ENCODE data around the gene PLXNA4.

The PLXNA4 gene

GRCh38 chr7:132140341-132140740 is 435.9 kb downstream of the PLXNA4 start:
- POLR2A ChIA-PET: no interaction called here
- no peak for DNase-seq (ENCODE audit: extremely low spot score)
- CTCF ChIA-PET: no interaction called here
- TF ChIP-seq CTCF (IDR thresholded peaks at IDR 0.05; ENCODE audit: control extremely low read depth, extremely low read depth, low read depth, missing control alignments): no peak

GRCh38 chr7:132138817-132139216 is 437.5 kb downstream of the PLXNA4 start:
- POLR2A ChIA-PET: no interaction called here
- DNase-seq (ENCODE audit: extremely low spot score): no peak
- CTCF ChIA-PET: no interaction called here
- TF ChIP-seq CTCF (IDR thresholded peaks at IDR 0.05; ENCODE audit: control extremely low read depth, extremely low read depth, low read depth, missing control alignments): no peak

GRCh38 chr7:132137681-132138080 is 438.6 kb downstream of the PLXNA4 start:
- CTCF ChIA-PET: no interaction called here
- POLR2A ChIA-PET: no interaction called here
- TF ChIP-seq CTCF (IDR thresholded peaks at IDR 0.05; ENCODE audit: control extremely low read depth, extremely low read depth, low read depth, missing control alignments): no peak
- DNase-seq (ENCODE audit: extremely low spot score): no peak

GRCh38 chr7:132135746-132136385 is 440.4 kb downstream of the PLXNA4 start:
- TF ChIP-seq CTCF (IDR thresholded peaks at IDR 0.05; ENCODE audit: control extremely low read depth, extremely low read depth, low read depth, missing control alignments): no peak
- ChIA-PET CTCF (no interaction called here), POLR2A (no interaction called here)
- no peak for DNase-seq (ENCODE audit: extremely low spot score)

GRCh38 chr7:132134814-132135445 is 441.3 kb downstream of the PLXNA4 start:
- no peak for TF ChIP-seq CTCF (IDR thresholded peaks at IDR 0.05; ENCODE audit: control extremely low read depth, extremely low read depth, low read depth, missing control alignments)
- POLR2A ChIA-PET: no interaction called here
- CTCF ChIA-PET: no interaction called here
- no peak for DNase-seq (ENCODE audit: extremely low spot score)

GRCh38 chr7:132133501-132133900 is 442.8 kb downstream of the PLXNA4 start:
- ChIA-PET POLR2A (no interaction called here), CTCF (no interaction called here)
- no peak for DNase-seq (ENCODE audit: extremely low spot score)
- TF ChIP-seq CTCF (IDR thresholded peaks at IDR 0.05; ENCODE audit: control extremely low read depth, extremely low read depth, low read depth, missing control alignments): no peak
